ENCODE results near the gene SEZ6.
"Not testable (repeated sequence)": the region's sequence is repeated elsewhere in the genome, so short reads cannot be mapped to it uniquely, and the experiment has no call there.

SEZ6 gene

GRCh38 chr17:28951991-28952975 lies 53.5 kb downstream of the SEZ6 start:
- DNase-seq: peak; percentile 100

- DNase-seq: peak; percentile 100
Observed at GRCh38 chr17:28951428-28951990, 54.3 kb downstream of the SEZ6 start, which contains the start of gene PHF12. TSS of gene PHF12 (minus strand) at chr17:28951518. CDS start at chr17:28950960, 558 bp downstream.

- no peak for DNase-seq
Observed at GRCh38 chr17:28950752-28951427, 54.9 kb downstream of the SEZ6 start.

GRCh38 chr17:28950017-28950751 lies 55.6 kb downstream of the SEZ6 start:
- peak; percentile 55 for DNase-seq

- peak; percentile 76 for DNase-seq
Observed at GRCh38 chr17:28949185-28950016, 56.4 kb downstream of the SEZ6 start.

- DNase-seq: no peak
Observed at GRCh38 chr17:28948873-28949184, 57.0 kb downstream of the SEZ6 start.

GRCh38 chr17:28948342-28948741 lies 57.5 kb downstream of the SEZ6 start:
- no peak for DNase-seq

GRCh38 chr17:28947639-28948038 lies 58.2 kb downstream of the SEZ6 start:
- DNase-seq: no peak

GRCh38 chr17:28946239-28946638 lies 59.6 kb downstream of the SEZ6 start:
- no peak for DNase-seq

- DNase-seq: peak; percentile 35
Observed at GRCh38 chr17:28944862-28945741, 60.7 kb downstream of the SEZ6 start.

- no peak for DNase-seq
Observed at GRCh38 chr17:28944343-28944742, 61.5 kb downstream of the SEZ6 start.

GRCh38 chr17:28942925-28943324 lies 62.9 kb downstream of the SEZ6 start:
- DNase-seq: no peak

- DNase-seq: no peak
Observed at GRCh38 chr17:28941251-28941650, 64.6 kb downstream of the SEZ6 start.

GRCh38 chr17:28940675-28941074 lies 65.2 kb downstream of the SEZ6 start:
- DNase-seq: no peak

GRCh38 chr17:28940142-28940541 lies 65.7 kb downstream of the SEZ6 start:
- no peak for DNase-seq

GRCh38 chr17:28938552-28938951 lies 67.3 kb downstream of the SEZ6 start:
- DNase-seq: no peak

GRCh38 chr17:28937044-28937729 lies 68.6 kb downstream of the SEZ6 start:
- no peak for DNase-seq

- DNase-seq: no peak
Observed at GRCh38 chr17:28935744-28936460, 69.9 kb downstream of the SEZ6 start.

- not testable (repeated sequence) for DNase-seq
Observed at GRCh38 chr17:28934508-28934907, 71.3 kb downstream of the SEZ6 start.

- DNase-seq: no peak
Observed at GRCh38 chr17:28929787-28930186, 76.0 kb downstream of the SEZ6 start.

Measured in NCI-H526 treated with DMSO at 0.1 percent for 48 hours (cell line).